ENCODE measurements around the gene BRF1.
A peak's percentile ranks its signal among the peaks of the same experiment; 100 is the strongest.
"Not testable (repeated sequence)": the region's sequence is repeated elsewhere in the genome, so short reads cannot be mapped to it uniquely, and the experiment has no call there.

The BRF1 gene

DNA sequence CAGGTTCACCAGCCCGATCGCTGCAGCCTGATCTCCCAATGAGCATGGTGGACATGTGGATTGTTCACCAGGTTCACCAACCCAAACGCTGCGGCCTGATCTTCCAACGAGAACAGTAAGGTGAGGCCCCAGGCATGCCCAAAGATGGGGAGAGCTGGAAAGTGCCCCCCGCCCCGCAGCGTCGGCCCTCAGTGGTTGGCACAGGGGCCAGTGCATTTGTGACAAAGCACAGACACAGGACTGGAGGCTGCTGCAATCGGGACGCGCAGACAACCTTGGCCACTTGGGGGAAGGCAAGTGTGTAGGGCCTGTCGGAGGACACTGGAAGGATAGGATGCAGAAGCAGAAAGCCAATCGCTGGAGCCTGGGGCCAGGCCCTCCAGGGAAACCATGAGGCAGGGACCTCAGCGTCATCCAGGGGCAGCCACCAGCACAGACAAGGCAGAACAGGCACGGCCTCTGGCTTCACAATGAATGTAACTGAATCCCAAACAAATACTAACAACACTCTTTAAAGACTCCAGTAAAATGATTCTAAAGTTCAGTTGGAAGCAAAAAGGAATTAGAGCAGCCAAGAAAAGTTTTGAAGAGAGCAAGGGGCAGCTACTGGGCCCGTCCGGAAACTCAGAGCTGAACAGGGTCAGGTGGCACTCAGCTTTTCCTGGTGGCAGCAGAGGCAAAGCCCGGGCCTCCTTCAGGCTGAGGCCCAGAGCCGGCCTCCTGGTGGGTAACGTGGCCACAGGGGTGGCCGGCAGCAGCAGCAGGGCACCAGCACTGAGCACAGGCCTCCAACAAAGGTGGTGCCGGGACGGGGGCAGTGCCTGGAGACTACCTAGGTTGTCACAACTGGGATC lies 13.3 kb downstream of the BRF1 start:
- no peak for DNase-seq

DNA sequence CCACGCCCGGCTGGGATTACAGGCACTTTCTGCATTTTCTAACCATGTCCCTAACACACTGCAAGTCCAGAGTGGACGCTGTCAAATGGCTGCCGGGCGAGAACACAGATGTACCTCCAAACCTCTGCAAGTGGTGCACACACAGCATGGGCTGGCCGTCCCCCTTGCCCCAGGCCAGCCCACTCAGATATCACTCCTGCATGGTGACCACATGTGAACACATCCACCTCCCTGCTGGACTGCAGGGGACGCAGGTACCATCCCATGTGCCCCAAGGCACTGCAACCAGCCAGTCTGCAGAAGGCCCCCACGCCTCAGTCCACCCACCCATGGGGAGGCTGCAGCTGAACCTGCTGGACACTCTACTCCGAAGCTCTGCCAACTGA lies 14.0 kb downstream of the BRF1 start:
- no peak for DNase-seq

DNA sequence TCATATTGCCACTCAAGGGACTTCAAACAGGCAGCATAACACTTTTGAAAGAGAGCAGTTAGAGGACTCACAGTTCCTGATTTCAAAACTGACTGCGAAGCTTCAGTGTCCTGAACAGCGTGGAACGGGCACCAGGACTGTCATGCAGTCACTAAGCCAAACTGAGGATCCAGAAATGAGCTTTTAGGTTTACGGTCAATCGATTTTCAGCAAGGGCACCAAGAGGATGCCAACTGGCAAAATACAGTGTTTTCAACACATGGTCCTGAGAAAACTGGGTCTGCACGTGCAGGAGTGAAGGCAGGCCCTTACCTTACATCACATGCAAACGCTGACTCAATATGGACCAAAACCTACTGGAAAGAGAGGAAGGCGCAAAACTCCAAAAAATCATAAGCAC lies 15.6 kb downstream of the BRF1 start:
- DNase-seq = no peak

DNA sequence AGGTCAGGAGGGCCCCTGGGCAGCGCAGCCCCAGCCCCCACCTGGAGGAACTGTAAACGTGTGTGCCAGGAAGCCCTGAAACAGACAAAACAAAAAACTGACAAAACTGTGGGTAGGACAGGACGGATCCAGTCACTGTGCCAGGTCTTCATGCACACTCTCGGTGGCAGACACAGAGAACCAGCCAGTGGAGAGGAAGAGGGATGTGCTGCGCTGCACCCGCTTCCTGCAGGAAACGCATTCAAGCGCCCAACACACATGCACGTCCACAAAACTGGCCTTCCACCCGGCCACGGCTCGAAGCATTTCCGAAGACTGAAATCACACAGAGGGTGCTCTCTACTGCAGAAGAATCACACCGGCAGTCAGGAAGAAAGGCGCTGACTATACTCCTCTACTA lies 16.9 kb downstream of the BRF1 start:
- no peak for DNase-seq

DNA sequence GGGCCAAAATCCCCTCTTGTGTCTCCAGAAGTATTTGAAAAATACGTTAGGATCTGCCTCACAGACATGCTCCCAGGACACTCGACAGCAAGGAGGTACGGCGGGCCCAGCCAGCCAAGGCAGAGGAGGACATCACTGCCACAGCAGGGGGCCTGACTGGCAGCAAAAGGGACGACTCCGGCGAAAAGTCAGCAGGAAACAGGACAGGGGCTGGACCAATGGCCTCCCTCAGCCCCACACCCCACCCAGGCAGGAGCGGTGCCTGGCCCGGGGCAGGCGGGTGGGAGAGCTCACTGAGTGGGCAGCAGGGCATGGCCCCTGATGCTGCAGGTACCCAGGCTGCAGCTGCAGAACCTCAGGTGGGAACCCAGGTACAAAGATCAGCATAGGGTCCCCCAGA lies 17.8 kb downstream of the BRF1 start:
- DNase-seq = no peak

DNA sequence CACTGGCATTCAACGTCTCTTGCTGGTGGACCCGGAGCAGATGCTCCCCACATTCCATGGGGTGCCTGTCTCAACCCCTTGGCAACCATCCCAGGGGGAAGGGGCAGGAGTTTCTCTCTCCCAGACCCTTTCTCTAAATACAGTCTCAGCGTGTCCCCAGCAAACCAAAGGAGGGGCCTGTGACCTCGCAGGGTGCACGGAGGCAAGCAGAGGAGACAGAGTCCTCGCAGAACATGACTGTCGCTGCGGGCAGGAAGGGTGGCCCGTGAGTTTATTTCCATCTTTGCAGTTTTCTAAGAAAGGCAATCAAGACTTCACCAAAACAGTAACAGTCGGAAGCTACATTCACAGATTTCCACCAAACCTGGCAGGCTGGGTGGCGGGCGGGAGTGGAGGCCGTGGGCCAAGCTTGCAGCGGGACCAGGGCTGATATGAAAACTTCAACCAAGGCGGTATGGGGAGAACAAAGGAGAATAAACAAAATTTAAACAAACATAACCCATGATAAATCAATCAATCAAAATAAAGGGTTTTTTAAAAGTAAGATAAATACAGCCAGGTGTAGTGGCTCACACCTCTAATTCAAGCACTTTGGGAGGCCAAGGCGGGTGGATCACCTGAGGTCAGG lies 18.6 kb downstream of the BRF1 start:
- DNase-seq = no peak

DNA sequence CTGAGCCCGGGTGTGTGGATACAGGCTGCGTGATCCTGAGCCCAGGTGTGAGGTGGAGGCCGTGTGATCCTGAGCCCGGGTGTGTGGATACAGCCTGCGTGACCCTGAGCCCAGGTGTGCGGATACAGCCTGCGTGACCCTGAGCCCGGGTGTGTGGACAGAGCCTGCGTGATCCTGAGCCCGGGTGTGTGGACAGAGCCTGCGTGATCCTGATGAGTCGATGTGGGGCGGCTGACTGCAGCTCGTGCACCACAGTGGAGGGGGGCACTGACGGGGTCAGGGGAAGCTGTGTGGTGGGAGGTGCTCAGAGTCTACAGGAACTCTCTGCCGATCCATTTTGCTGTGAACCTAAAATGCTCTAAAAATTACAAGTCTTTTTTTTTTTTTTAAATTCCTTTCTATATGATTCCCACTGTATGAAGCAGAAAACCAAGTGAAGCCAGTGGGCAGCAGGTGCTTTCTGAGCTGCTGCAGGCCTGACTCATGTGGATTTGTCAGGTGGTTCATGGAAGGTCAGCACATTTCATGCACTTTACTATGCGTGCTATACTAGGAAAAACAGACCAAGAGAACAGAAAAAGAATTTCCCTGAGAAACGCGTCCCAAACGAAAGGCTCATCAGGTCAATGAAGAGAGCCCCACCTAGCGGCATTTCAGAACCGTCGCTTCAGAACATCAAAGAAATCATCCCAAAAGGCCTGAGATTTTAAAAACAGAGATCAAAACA lies 19.3 kb downstream of the BRF1 start:
- DNase-seq = no peak

DNA sequence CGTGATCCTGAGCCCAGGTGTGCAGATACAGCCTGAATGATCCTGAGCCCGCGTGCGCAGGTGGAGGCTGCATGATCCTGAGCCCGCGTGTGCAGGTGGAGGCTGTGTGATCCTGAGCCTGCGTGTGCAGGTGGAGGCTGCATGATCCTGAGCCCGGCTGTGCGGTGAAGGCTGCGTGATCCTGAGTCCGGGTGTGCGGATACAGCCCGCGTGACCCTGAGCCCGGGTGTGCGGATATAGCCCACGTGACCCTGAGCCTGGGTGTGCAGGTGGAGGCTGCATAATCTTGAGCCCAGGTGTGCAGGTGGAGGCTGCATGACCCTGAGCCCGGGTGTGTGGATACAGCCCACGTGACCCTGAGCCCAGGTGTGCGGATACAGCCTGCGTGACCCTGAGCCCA lies 20.3 kb downstream of the BRF1 start:
- no peak for DNase-seq

DNA sequence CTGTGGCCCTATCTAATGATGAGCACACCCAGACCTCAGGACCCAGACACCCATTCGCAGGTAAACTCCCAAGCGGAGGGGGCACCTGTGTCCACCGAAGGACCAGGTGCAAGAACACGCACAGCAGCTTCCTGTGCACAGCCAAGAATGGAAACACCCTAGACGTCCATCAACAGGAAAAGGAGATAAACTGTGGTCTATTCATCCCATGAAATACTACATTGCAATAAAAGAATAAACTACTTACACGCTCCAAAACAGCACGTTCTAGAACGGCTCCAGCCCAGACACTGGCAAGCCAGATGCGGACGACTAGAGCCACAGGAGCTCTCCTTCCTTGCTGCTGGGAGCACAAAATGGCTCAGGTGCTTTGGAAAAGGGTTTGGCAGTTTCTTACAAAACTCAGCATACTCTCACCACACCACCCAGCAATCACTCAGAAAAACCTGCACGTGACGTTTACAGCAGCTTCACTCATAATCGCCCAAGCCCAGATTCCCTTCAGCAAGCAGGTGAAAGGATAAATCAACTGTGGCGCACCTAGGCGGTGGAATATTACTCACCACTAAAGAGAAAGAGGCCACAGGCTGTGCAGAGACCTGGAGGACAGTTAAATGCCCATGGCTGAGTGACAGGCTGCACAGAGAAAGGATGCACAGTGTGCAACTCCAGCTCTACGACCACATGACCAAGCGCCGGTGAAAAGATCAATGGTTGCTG lies 21.0 kb downstream of the BRF1 start:
- DNase-seq = no peak

DNA sequence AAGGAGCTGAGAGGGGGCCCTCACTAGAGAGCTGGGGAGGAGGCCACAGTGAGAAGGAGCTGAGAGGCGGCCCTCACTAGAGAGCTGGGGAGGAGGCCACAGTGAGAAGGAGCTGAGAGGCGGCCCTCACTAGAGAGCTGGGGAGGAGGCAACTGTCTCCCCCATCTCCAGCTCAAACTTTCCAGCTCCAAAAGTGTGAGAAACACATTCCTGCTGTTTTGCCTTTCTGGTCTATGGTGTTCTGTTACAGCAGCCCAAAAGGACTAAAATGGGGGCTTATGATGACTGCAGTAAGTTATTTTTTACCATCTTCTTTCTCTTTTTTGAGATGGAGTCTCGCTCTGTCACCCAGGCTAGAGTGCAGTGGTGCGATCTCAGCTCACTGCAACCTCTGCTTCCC lies 23.4 kb downstream of the BRF1 start:
- DNase-seq = not testable (repeated sequence)

DNA sequence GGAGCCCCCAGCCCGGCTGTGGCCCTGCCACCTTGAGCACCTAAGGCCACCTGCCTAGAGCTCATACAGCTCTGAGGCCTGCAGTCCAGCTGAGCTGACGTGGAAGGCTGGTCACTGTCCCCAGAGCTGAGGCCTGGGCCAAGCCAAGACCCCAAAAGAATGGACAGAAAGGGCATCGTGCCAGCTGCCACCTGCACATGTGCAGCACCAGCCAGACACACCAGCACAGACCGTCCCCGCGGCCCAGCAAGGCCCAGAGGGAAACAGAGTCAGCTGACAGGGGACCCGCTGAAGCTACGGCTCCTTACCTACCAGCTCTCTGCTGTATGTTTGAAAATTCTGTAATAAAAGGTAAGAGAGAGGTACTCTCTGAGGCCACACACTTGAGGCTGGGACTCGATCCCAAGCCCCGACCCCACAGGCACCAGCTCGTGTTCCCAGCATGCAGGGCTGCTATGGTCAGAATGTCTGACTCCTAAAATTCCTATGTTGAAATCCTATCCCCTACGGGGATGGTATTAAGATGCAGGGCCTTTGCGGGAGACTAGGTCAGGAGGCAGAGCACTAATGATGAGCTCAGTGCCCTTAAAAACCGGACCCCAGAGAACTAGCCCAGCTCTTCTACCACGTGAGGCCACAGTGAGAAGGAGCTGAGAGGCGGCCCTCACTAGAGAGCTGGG lies 25.4 kb downstream of the BRF1 start:
- DNase-seq = peak; percentile 13

DNA sequence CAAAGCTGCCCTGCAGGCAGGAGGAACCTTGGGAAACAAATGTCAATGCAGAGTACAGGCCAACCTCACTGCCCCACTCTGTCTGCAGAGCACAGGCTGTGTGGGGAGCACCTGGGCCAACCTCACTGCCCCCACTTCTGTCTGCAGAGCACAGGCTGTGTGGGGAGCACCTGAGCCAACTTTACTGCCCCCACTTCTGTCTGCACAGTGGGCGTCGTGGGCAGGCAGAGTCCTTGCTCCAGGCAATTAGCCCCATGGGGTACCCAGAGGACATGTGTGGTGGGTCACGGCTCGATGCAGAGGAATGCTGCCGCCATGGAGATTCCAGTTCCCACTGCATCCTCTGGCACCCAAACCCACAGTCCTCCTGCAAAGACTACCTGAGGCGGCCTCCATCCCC lies 26.2 kb downstream of the BRF1 start:
- DNase-seq = no peak

DNA sequence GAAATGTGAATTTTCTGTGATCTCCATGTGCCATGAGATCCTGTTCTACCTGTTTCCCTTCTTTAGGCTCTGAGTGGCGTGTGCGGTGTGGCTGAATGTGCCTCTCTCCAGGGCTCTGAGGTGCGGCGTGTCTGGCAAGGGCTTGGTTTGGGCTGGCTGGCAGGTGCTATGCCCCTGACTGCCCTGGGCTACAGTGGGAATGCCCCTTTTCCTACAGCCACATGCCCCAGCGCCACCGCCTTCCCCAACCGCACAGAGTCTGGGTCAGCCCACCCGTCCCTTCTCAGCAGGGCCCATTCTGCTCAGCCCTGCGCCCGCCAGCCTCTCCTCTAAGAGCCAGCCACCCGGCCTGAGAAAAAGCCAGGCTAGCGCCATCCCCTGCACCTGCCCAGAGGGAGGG lies 27.7 kb downstream of the BRF1 start:
- no peak for DNase-seq

DNA sequence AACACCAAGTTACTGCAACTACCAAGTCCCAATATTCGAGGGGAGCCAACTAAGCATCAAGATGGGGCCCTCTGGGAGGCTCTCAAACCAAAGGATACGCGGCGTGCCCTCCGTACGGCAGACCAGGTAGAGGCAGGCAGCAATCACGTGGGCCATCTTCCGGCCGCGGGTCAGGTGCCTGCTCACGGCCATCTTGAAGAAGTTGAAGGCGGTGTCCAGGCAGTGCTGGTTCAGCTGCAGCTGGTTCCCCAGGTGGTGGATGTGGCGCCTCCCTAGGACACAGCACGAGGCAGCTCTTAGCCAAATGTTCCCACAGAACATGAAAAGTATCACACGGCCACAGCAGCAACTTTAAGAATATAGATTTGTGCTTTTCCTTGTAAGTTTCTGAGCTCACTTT lies 28.2 kb downstream of the BRF1 start:
- no peak for DNase-seq

DNA sequence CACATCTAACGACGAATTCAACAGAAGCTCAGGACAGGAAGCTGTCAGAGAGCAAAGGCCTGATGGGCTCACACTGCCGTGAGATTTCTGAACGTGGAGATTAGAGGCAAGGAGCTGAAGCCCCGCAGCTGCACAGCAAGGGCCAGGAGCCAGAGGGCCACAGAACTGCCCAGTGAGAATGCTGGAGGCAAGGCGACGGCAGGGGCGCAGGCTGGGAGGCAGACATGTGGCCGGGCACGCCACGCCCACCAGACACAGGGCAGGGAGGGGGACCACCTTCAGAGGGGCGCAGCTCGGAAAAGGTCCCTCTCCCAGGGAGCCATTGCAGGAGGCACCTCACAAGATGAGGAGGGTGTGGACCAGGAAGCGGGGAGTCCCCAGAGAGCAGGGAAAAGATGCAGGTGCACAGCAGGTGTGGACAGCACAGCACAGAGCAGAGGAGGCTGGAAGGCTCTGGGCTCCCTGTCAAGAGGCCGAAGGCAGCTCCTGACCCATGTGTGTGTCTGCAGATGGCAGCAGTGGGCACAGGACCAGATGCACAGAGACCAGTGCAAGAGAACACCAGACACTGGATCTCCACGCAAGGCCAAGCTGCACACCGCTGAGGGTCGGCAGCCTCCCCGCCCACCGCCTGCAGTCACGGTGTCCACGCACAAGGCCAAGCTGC lies 29.4 kb downstream of the BRF1 start:
- DNase-seq = no peak

DNA sequence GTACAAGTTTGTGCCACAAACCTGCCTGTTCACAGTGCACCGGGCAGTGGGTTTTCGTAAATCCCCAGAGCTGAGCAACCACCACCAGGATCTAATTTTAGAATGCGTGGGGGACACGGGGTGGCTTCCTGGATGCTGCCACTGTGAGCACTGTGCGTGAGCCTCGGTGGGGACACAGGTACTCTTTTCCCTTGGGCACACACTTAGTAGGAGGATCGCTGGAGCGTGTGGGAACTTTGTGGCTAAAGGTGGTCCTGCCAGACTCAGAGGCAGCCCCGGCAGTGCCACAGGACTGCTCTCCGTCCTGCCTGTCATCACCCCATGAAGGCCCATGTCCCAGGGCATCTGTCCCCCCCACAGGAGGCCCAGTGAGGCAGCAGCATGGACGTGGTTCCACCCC lies 31.4 kb downstream of the BRF1 start:
- no peak for DNase-seq

DNA sequence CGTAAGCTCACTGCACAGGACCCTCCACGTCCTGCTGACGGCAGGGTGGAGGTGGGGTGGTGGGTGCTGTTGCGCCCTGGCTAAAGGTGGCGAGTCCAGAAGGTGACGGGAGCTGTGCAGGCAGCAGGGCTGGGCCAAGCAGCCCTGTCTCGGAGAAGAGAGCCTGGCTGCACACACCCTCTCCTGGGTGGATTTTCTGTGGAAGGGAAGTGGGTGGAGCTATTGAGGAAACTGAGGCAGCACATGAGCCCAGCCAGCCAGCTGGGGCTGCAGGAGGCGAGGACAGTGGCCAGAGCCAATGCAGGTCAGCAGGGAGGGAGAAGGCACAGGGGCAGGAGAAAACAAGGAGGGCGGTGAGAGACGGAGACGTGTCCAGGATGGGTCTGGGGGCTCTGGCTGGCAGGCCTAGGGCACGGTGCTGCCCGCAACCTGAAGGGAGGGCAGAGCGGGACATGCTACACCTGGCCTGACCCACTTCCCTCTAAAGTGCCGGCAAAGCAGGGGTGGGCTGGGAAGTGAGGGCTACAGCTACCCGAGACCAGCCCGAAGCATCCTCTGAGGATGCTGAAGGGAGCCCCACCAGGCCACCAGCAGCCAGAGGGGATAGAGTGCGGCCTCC lies 32.0 kb downstream of the BRF1 start:
- no peak for DNase-seq

DNA sequence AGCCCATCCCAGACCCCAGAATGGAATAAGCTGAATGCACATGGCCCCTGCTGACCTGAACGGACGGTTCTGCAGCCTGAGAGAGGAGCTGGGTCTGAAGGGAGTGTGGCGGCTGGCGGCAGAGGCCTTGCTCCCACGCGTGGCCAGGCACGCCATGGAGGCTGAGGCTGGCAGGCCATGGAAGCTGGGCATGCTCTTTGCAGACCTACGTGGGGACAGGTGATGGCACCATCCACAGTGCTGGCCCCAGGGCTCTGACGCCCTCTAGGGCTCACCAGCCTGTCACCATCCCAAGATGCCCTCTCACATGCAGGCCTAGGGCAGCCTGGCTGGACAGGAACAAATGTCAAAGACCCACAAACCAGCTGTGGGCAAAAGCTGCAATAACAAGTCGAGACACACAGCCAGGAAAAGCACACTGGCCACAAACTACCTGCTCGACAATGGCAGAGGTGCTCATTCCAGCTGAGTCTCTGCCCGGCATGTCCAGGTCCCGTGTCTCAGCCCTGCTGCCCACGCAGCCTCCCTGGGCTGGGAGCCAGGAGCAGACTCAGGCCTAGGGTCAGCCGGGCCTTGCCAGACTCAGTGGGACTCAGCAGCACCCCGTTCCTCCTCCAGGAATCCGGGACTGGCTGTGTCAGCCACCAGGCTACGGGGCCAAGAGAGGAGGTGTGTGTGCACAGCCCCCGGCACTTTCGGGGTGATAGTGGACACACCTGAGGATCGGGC lies 32.8 kb downstream of the BRF1 start:
- DNase-seq = no peak

DNA sequence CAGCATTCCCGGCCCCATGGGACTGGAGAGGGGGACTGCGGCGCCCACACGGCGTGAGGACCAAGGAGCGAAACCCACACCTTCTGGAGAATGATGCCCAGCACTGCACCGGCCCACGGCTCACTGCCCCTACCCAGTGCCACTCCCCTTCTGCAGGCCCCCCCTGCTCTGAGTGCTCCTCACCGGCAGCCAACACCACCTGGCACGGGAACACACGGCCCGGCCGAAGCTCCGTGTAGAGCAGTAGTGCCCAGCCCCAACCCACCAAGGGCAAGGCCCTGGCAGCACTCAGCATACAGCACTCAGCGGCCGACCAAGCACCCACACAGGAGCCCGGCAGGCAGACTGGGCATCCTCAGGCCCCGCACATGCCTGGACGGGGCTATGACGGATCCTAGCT lies 39.0 kb downstream of the BRF1 start:
- no peak for DNase-seq

DNA sequence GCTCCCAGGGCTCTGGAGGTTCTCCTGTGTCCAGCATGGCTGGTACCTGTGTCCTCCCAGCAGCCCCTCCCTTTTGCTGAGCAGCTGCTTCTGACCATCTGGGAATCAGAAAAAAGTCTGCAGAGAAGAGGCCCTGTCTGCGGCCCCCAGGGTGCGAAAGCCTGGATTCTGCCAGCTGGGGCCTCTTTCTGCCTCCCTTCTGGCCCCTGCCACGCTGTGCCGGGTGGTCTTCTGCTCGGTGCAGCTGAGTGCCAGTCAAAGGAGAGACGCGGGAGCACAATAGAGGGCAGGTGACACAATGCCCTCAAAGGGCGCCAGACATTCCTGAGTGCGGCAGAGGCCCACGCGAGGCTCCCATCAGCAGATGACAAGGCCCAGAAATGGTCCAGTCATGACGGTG lies 39.8 kb downstream of the BRF1 start:
- no peak for DNase-seq

DNA sequence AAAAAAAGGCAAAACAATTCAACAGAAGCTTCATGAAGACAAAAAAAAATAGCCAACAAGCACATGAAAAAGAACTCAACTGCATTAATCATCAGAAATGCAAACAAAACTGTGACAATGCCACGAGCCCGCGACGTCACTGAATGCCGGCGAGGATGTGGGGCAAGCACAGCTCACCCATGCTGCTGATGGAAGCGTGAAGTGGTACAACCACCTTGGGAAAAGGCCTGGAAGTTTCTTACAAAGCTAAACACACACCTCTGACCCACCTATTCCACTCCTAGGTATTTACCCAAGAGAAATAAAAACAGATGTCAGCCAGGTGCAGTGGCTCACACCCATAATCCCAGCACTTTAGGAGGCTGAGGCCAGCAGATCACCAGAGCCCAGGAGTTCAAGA lies 42.0 kb downstream of the BRF1 start:
- DNase-seq = no peak

Measured in T1000 (cell line).